Naive thymus-derived CD4-positive, alpha-beta T cell (primary cell): ENCODE results near the gene PRDM16. TPM values are rescaled to one million over a fixed set of nuclear protein-coding genes. Genes with fewer than 3 reads are reported as not detected.

ENCODE experiments used
- microRNA-seq: library from miRNA; unstranded; fragments of <30 nt; microRNA quantifications from one replicate; pipeline ENCODE4 v1.2.0, GENCODE V29; 2022; ENCODE audit warnings: borderline microRNAs expressed
- polyA plus RNA-seq, 2 donors: library from polyadenylated mRNA; unstranded; fragments of 300-500 nt; fragmentation: Illumina TruSeq; gene quantifications; one replicate each; pipeline ENCODE4 v1.2.3, GENCODE V29; 2021
- total RNA-seq, 6 experiments: library from RNA in 5 of 6; stranded (reverse) in 5 of 6; gene quantifications; 1 replicate in 5 of 6; 2 replicates in 1 of 6; pipeline ENCODE4 v1.2.3 and lab custom pipeline; 2021 to 2026

PRDM16 gene
- total and polyA plus RNA-seq, 7 experiments from 2014 or later = 0.05 to 0.61 (median 0.36) TPM; not detected in 2

Small RNA genes within 50 kb of the gene (microRNA-seq; reads per million reads assigned to microRNA genes)
- gene MIR4251 = not detected

Other genes with a start within 250 kb of the PRDM16 start
- gene ACTRT2, start 47.7 kb upstream of the PRDM16 start, total RNA-seq = not detected
- gene ACTRT2, start 47.7 kb upstream of the PRDM16 start, polyA plus RNA-seq = not detected